Panc1 (cell line): Measurements from ENCODE around the gene ACO1.

Experiments used
- CTCF ChIP-seq: fragments of 450-650 bp; IDR thresholded peaks from 2 replicates; pipeline ENCODE4 v1.5.1; 2017; ENCODE audit warnings: mild to moderate bottlenecking
- TCF7L2 ChIP-seq: IDR thresholded peaks from 2 replicates; pipeline ENCODE4 v1.6.1; 2011; ENCODE audit warnings: mild to moderate bottlenecking, low read depth, low read length, inconsistent platforms

DNA sequence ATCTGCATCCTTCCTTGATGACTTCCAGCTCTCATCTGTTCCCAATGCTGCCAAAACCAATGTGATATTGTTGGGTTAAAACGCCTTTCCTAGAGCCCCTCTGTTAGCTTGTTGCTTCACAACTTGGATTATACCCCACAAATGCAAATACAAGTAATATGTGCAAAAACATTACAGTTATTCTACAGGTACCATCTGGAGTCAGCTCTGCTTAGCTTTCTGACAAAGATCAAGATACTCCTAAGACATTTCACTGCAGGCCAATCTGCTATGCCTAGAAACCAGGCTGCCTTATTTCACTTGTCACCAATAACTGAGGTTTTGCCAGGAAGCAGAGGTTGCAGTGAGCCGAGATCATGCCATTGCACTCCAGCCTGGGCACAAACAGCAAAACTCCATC lies 36.9 kb upstream of the ACO1 start:
- no peak for TF ChIP-seq CTCF
- no peak for TF ChIP-seq TCF7L2
